Spleen (tissue), 7 donors: ENCODE measurements around the gene UROC1.

Experiments
- POLR2A ChIP-seq, 3 donors: fragments of 450-650 bp; IDR thresholded peaks; one replicate each; pipeline ENCODE4 v1.5.1; 2017; ENCODE audit warnings: antibody characterized with exemption in 3 of 3, mild to moderate bottlenecking in 1 of 3
- POLR2AphosphoS5 ChIP-seq, 3 donors: sonication (generic); formaldehyde crosslinking; IDR thresholded peaks; one replicate each; pipeline ENCODE4 v1.5.1; 2017; ENCODE audit warnings: antibody characterized with exemption in 3 of 3
- TF ChIP-seq, protein P1 (sequence below), 11 experiments: fragments of 200-600 bp in 7 of 11; fragments of 450-650 bp in 4 of 11; sonication (generic) in 4 of 11; IDR thresholded peaks in 8 of 11; conservative IDR thresholded peaks in 3 of 11; 1 replicate in 7 of 11; 2 replicates in 4 of 11; pipeline versions ENCODE4 v1.4.0 to v1.8.0; 2016 to 2021; ENCODE audit warnings: antibody characterized with exemption in 11 of 11, inconsistent platforms in 4 of 11, mild to moderate bottlenecking in 1 of 11
- donor health status: DM: no; HTN: no; CAD: no; lungs with moderate emphysema.
- donor health status: DM: no; HTN: no; CAD: no.
- donor health status: DM: no; HTN: no; CAD: no.

DNA sequence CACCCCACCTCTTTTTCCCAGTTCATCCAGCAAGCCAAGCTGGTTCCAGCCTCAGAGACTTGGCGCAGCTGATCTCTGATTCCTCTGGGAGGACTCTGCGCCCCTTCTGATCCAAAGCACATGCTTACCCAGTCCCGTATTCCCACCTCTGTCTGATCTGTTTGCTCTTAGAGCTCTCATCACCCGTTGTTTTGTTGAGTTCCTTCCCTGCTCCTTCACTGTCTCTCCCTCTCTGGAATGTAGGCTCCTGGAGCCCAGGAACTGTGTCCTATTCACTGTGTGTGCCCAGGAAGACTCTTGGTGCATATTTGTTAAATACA, 40.6 kb downstream of the UROC1 start:
- TF ChIP-seq POLR2AphosphoS5 (IDR thresholded peaks at IDR 0.05) (no peak), POLR2A (IDR thresholded peaks at IDR 0.05) (no peak)
- TF ChIP-seq, protein P1, sequence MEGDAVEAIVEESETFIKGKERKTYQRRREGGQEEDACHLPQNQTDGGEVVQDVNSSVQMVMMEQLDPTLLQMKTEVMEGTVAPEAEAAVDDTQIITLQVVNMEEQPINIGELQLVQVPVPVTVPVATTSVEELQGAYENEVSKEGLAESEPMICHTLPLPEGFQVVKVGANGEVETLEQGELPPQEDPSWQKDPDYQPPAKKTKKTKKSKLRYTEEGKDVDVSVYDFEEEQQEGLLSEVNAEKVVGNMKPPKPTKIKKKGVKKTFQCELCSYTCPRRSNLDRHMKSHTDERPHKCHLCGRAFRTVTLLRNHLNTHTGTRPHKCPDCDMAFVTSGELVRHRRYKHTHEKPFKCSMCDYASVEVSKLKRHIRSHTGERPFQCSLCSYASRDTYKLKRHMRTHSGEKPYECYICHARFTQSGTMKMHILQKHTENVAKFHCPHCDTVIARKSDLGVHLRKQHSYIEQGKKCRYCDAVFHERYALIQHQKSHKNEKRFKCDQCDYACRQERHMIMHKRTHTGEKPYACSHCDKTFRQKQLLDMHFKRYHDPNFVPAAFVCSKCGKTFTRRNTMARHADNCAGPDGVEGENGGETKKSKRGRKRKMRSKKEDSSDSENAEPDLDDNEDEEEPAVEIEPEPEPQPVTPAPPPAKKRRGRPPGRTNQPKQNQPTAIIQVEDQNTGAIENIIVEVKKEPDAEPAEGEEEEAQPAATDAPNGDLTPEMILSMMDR (IDR thresholded peaks at IDR 0.05 in 8 of 11, conservative IDR thresholded peaks at IDR 0.05 in 3 of 11): no peak
